Measurements from ENCODE around the gene PMAIP1.
A peak's percentile ranks its signal among the peaks of the same experiment; 100 is the strongest.
"Not testable (repeated sequence)": the region's sequence is repeated elsewhere in the genome, so short reads cannot be mapped to it uniquely, and the experiment has no call there.

Gene PMAIP1

DNA sequence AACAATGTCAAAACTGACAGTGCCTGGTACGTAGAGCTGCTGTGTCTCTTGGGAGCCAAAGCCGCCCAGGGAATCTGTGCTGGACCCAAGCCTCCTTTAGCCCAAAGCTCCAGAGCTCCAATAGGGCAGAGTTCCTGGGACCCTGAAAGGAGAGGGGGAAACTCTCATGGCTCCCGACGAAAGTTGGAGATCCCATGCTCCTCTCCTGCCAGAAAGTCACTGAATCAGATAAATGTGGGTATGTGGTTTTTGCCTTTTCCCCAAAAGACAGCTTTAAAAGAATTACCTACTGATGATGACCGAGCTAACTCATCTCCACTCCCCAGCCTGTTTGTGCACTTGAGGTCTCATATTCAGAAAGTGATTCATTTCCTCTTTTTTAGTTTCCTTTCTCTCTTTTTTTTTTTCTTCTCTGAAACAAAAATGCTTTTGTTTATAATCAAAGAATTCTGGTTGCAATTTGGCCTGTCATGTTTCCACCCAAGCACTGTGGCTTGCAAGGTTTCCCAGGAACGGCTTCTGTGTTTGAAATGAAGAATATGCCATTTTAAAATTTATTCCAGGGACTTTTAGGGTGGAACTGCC, 14.1 kb upstream of the PMAIP1 start:
- H3K9ac ChIP-seq (ENCODE audit: low read length in 2 of 2): no peak overlapping the region
- no peak overlapping the region for H3K27ac ChIP-seq (ENCODE audit: low read length)
- no peaks in the 10 kb centered on the region for H3K4me1 ChIP-seq (ENCODE audit: control insufficient read depth, insufficient read depth, low read length)

GRCh38 chr18:59886399-59886798, 13.4 kb upstream of the PMAIP1 start:
- H3K27ac ChIP-seq (ENCODE audit: low read length); H3K9ac ChIP-seq (ENCODE audit: low read length in 2 of 2); H3K4me3 ChIP-seq (ENCODE audit: low read length in 2 of 2); H3K4me1 ChIP-seq (ENCODE audit: control insufficient read depth, insufficient read depth, low read length); H3K27me3 ChIP-seq (ENCODE audit: control insufficient read depth in 1 of 2, insufficient read depth in 2 of 2, low read length in 2 of 2); H3K9me3 ChIP-seq (ENCODE audit: control insufficient read depth in 2 of 2, low read length in 2 of 2); H3K36me3 ChIP-seq (ENCODE audit: control insufficient read depth in 2 of 2, insufficient read depth in 2 of 2, low read length in 2 of 2): not testable (repeated sequence)

More for the DNA sequence above, 14.1 kb upstream of the PMAIP1 start:
- Histone ChIP-seq H3K9me3 (ENCODE audit: control insufficient read depth in 2 of 2, low read length in 2 of 2) (no peaks in the 10 kb centered on the region), H3K4me3 (ENCODE audit: low read length in 2 of 2) (no peak overlapping the region), H3K27me3 (ENCODE audit: control insufficient read depth in 1 of 2, insufficient read depth in 2 of 2, low read length in 2 of 2) (no peaks in the 10 kb centered on the region), H3K36me3 (ENCODE audit: control insufficient read depth in 2 of 2, insufficient read depth in 2 of 2, low read length in 2 of 2) (no peaks in the 10 kb centered on the region)

- no peaks in the 10 kb centered on the region for H3K4me1 ChIP-seq (ENCODE audit: control insufficient read depth, insufficient read depth, low read length)
- H3K9me3 ChIP-seq (ENCODE audit: control insufficient read depth in 2 of 2, low read length in 2 of 2): no peaks in the 10 kb centered on the region
Observed at GRCh38 chr18:59892123-59892522, 7.7 kb upstream of the PMAIP1 start.

GRCh38 chr18:59893971-59894370, 5.8 kb upstream of the PMAIP1 start:
- peaks cover 12 to 18% of the 10 kb centered on the region in 2 donors for H3K27me3 ChIP-seq (ENCODE audit: control insufficient read depth in 1 of 2, insufficient read depth in 2 of 2, low read length in 2 of 2)
- no peaks in the 10 kb centered on the region for H3K36me3 ChIP-seq (ENCODE audit: control insufficient read depth in 2 of 2, insufficient read depth in 2 of 2, low read length in 2 of 2)
- H3K4me1 ChIP-seq (ENCODE audit: control insufficient read depth, insufficient read depth, low read length): no peaks in the 10 kb centered on the region
- peaks cover 0 to 4% of the 10 kb centered on the region in 2 donors for H3K9me3 ChIP-seq (ENCODE audit: control insufficient read depth in 2 of 2, low read length in 2 of 2)
- H3K4me3 ChIP-seq (ENCODE audit: low read length in 2 of 2): no peak overlapping the region
- no peak overlapping the region for H3K27ac ChIP-seq (ENCODE audit: low read length)
- H3K9ac ChIP-seq (ENCODE audit: low read length in 2 of 2): no peak overlapping the region

More at GRCh38 chr18:59892123-59892522, 7.7 kb upstream of the PMAIP1 start:
- Histone ChIP-seq H3K9ac (ENCODE audit: low read length in 2 of 2) (no peak overlapping the region), H3K36me3 (ENCODE audit: control insufficient read depth in 2 of 2, insufficient read depth in 2 of 2, low read length in 2 of 2) (no peaks in the 10 kb centered on the region), H3K4me3 (ENCODE audit: low read length in 2 of 2) (no peak overlapping the region), H3K27ac (ENCODE audit: low read length) (no peak overlapping the region), H3K27me3 (ENCODE audit: control insufficient read depth in 1 of 2, insufficient read depth in 2 of 2, low read length in 2 of 2) (no peaks in the 10 kb centered on the region)

GRCh38 chr18:59897321-59897954, 2.4 kb upstream of the PMAIP1 start:
- Histone ChIP-seq H3K4me1 (ENCODE audit: control insufficient read depth, insufficient read depth, low read length) (peaks cover 7% of the 10 kb centered on the region), H3K27me3 (ENCODE audit: control insufficient read depth in 1 of 2, insufficient read depth in 2 of 2, low read length in 2 of 2) (peaks cover 25 to 46% of the 10 kb centered on the region in 2 donors), H3K9ac (ENCODE audit: low read length in 2 of 2) (no peak overlapping the region), H3K27ac (ENCODE audit: low read length) (no peak overlapping the region), H3K9me3 (ENCODE audit: control insufficient read depth in 2 of 2, low read length in 2 of 2) (peaks cover 0 to 5% of the 10 kb centered on the region in 2 donors), H3K36me3 (ENCODE audit: control insufficient read depth in 2 of 2, insufficient read depth in 2 of 2, low read length in 2 of 2) (no peaks in the 10 kb centered on the region), H3K4me3 (ENCODE audit: low read length in 2 of 2) (no peak overlapping the region)

DNA sequence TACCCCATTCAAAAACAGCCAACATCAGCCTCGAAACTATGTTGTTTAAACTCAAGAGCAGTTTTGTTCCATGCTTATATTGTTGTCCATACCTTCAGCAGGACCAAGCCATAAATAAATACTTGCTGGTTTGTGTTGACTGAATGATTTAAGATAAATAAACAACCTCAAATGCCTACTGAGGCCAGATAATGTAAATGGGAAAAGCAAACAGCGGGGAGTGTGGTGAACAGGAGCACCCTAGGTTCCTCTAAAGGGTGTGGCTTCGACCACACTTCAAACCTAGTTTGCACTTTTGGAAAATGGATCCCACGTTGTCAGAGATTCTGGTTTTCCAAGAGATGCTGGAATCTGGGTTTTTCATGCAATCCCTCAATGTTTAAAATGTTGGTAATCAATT, 1.7 kb upstream of the PMAIP1 start:
- Histone ChIP-seq H3K27me3 (ENCODE audit: control insufficient read depth in 1 of 2, insufficient read depth in 2 of 2, low read length in 2 of 2) (peaks cover 27 to 53% of the 10 kb centered on the region in 2 donors), H3K9me3 (ENCODE audit: control insufficient read depth in 2 of 2, low read length in 2 of 2) (peaks cover 0 to 5% of the 10 kb centered on the region in 2 donors), H3K36me3 (ENCODE audit: control insufficient read depth in 2 of 2, insufficient read depth in 2 of 2, low read length in 2 of 2) (no peaks in the 10 kb centered on the region), H3K4me3 (ENCODE audit: low read length in 2 of 2) (no peak overlapping the region), H3K27ac (ENCODE audit: low read length) (no peak overlapping the region), H3K4me1 (ENCODE audit: control insufficient read depth, insufficient read depth, low read length) (peaks cover 7% of the 10 kb centered on the region), H3K9ac (ENCODE audit: low read length in 2 of 2) (no peak overlapping the region)

- Histone ChIP-seq H3K9ac (ENCODE audit: low read length in 2 of 2) (no peak overlapping the region), H3K27me3 (ENCODE audit: control insufficient read depth in 1 of 2, insufficient read depth in 2 of 2, low read length in 2 of 2) (peaks cover 27 to 55% of the 10 kb centered on the region in 2 donors), H3K9me3 (ENCODE audit: control insufficient read depth in 2 of 2, low read length in 2 of 2) (peaks cover 0 to 5% of the 10 kb centered on the region in 2 donors), H3K4me3 (ENCODE audit: low read length in 2 of 2) (peak overlapping the region; percentile 55 to 73), H3K36me3 (ENCODE audit: control insufficient read depth in 2 of 2, insufficient read depth in 2 of 2, low read length in 2 of 2) (no peaks in the 10 kb centered on the region), H3K27ac (ENCODE audit: low read length) (no peak overlapping the region), H3K4me1 (ENCODE audit: control insufficient read depth, insufficient read depth, low read length) (peaks cover 7% of the 10 kb centered on the region)
Observed at GRCh38 chr18:59898609-59899297, 1.0 kb upstream of the PMAIP1 start.

DNA sequence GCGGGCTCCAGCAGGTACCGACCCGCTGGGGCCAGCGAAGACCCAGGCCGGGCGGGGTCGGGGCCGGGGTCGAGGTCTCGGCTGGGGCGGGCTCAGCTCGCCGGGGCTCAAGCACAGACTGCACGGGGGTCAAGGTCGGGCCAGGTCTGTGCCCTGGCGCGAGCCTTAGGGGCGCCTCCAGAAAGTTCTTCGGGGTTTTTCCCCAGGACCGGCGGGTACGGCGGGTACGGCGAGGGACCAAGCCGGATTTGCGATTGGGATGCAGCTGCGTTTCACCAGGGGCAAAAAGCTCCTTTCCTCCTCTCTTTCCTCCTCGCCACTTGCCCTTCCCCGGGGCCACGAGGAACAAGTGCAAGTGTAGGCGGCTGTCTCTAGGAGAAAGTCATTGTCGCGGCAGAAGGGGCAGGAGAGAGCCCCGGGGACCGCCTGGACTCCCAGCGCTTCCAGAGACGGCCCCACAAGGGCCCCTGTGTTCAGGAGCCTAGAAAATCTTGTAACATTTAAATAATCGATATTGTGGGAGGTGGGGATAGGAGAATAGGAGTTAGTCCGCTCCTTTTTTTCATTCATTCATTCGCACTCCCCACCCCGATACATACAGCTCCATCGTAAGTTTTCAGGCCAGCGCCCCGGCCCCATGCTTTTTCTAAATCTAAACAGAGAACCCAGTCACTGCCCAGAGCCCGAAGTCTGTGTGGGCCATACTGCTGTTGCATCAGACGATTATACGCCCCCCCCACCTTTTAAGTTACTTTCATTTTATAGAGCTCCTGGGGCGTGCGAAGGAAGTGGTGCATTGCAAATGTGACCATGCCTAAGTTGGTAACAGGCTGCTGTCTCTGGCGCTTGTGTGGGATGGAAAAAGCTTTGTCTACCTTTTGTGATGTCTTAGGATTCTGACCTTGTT, 679 bp downstream of the PMAIP1 start:
- Histone ChIP-seq H3K4me3 (ENCODE audit: low read length in 2 of 2) (peak overlapping the region; percentile 29 to 73), H3K4me1 (ENCODE audit: control insufficient read depth, insufficient read depth, low read length) (peaks cover 7% of the 10 kb centered on the region), H3K9me3 (ENCODE audit: control insufficient read depth in 2 of 2, low read length in 2 of 2) (peaks cover 0 to 5% of the 10 kb centered on the region in 2 donors), H3K27ac (ENCODE audit: low read length) (no peak overlapping the region), H3K27me3 (ENCODE audit: control insufficient read depth in 1 of 2, insufficient read depth in 2 of 2, low read length in 2 of 2) (peaks cover 27 to 59% of the 10 kb centered on the region in 2 donors), H3K36me3 (ENCODE audit: control insufficient read depth in 2 of 2, insufficient read depth in 2 of 2, low read length in 2 of 2) (no peaks in the 10 kb centered on the region), H3K9ac (ENCODE audit: low read length in 2 of 2) (no peak overlapping the region)

- Histone ChIP-seq H3K36me3 (ENCODE audit: control insufficient read depth in 2 of 2, insufficient read depth in 2 of 2, low read length in 2 of 2) (no peaks in the 10 kb centered on the region), H3K9me3 (ENCODE audit: control insufficient read depth in 2 of 2, low read length in 2 of 2) (peaks cover 0 to 5% of the 10 kb centered on the region in 2 donors), H3K4me1 (ENCODE audit: control insufficient read depth, insufficient read depth, low read length) (peaks cover 7% of the 10 kb centered on the region), H3K4me3 (ENCODE audit: low read length in 2 of 2) (no peak overlapping the region), H3K27ac (ENCODE audit: low read length) (no peak overlapping the region), H3K9ac (ENCODE audit: low read length in 2 of 2) (no peak overlapping the region), H3K27me3 (ENCODE audit: control insufficient read depth in 1 of 2, insufficient read depth in 2 of 2, low read length in 2 of 2) (peaks cover 25 to 61% of the 10 kb centered on the region in 2 donors)
Observed at GRCh38 chr18:59902131-59902992, 2.6 kb downstream of the PMAIP1 start.

All from stomach smooth muscle (tissue), 2 donors.